ENCODE results near the gene MPZ. TPM values are rescaled to one million over a fixed set of nuclear protein-coding genes. Genes with fewer than 3 reads are reported as not detected.

The MPZ gene
- total and polyA plus RNA-seq, 10 of the 15 experiments (the other 5 are each of a cell fraction or from before 2014, with no cell fraction given), result 0.09 to 6.9 (median 4.7) TPM

DNA sequence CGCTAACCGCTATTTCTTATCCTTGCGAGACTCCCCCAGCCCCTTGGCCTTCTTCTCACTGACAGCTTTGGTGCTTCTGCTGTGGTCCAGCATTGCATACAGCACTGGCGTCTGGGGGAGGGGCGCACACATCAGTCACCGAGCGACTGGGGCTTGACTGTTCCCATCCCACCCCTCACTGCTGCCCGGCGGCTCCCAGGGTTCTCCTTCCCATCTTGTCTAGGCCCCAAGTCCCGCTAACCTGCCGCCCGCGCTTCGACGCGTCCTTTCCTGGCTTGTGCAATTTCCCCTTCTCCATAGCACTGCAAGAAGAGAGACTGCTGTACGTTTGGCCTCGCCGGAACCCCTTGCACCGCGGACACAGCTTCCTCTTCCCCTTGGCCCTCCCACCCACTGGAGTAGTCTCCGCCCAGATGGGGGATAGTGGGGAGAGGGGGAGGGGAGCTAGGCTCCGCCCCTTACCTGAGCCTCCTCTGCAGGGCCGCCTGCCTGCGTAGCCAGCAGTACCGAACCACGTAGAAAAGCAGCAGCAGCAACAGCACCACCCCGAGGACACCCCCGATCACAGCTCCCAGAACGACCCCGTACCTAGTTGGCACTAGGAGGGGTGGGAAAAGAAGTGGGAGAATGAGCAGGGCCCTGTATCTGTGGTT lies 3.8 kb downstream of the MPZ start (continued):
- TF ChIP-seq, protein P1, sequence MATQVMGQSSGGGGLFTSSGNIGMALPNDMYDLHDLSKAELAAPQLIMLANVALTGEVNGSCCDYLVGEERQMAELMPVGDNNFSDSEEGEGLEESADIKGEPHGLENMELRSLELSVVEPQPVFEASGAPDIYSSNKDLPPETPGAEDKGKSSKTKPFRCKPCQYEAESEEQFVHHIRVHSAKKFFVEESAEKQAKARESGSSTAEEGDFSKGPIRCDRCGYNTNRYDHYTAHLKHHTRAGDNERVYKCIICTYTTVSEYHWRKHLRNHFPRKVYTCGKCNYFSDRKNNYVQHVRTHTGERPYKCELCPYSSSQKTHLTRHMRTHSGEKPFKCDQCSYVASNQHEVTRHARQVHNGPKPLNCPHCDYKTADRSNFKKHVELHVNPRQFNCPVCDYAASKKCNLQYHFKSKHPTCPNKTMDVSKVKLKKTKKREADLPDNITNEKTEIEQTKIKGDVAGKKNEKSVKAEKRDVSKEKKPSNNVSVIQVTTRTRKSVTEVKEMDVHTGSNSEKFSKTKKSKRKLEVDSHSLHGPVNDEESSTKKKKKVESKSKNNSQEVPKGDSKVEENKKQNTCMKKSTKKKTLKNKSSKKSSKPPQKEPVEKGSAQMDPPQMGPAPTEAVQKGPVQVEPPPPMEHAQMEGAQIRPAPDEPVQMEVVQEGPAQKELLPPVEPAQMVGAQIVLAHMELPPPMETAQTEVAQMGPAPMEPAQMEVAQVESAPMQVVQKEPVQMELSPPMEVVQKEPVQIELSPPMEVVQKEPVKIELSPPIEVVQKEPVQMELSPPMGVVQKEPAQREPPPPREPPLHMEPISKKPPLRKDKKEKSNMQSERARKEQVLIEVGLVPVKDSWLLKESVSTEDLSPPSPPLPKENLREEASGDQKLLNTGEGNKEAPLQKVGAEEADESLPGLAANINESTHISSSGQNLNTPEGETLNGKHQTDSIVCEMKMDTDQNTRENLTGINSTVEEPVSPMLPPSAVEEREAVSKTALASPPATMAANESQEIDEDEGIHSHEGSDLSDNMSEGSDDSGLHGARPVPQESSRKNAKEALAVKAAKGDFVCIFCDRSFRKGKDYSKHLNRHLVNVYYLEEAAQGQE (IDR thresholded peaks at IDR 0.05; ENCODE audit: low read depth, low read length), result no peak
- TF ChIP-seq, protein P2, sequence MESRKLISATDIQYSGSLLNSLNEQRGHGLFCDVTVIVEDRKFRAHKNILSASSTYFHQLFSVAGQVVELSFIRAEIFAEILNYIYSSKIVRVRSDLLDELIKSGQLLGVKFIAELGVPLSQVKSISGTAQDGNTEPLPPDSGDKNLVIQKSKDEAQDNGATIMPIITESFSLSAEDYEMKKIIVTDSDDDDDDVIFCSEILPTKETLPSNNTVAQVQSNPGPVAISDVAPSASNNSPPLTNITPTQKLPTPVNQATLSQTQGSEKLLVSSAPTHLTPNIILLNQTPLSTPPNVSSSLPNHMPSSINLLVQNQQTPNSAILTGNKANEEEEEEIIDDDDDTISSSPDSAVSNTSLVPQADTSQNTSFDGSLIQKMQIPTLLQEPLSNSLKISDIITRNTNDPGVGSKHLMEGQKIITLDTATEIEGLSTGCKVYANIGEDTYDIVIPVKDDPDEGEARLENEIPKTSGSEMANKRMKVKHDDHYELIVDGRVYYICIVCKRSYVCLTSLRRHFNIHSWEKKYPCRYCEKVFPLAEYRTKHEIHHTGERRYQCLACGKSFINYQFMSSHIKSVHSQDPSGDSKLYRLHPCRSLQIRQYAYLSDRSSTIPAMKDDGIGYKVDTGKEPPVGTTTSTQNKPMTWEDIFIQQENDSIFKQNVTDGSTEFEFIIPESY (IDR thresholded peaks at IDR 0.05), result no peak
- no peak for TF ChIP-seq PAX8 (IDR thresholded peaks at IDR 0.05)
- TF ChIP-seq TCF3 (IDR thresholded peaks at IDR 0.05; ENCODE audit: borderline replicate concordance, insufficient read depth, low read depth, low read length), result no peak
- TF ChIP-seq IKZF1 (conservative IDR thresholded peaks at IDR 0.05), result 0 out of 2 replicates have a peak, but pooled peaks have one; percentile 17
- TF ChIP-seq, protein P3, sequence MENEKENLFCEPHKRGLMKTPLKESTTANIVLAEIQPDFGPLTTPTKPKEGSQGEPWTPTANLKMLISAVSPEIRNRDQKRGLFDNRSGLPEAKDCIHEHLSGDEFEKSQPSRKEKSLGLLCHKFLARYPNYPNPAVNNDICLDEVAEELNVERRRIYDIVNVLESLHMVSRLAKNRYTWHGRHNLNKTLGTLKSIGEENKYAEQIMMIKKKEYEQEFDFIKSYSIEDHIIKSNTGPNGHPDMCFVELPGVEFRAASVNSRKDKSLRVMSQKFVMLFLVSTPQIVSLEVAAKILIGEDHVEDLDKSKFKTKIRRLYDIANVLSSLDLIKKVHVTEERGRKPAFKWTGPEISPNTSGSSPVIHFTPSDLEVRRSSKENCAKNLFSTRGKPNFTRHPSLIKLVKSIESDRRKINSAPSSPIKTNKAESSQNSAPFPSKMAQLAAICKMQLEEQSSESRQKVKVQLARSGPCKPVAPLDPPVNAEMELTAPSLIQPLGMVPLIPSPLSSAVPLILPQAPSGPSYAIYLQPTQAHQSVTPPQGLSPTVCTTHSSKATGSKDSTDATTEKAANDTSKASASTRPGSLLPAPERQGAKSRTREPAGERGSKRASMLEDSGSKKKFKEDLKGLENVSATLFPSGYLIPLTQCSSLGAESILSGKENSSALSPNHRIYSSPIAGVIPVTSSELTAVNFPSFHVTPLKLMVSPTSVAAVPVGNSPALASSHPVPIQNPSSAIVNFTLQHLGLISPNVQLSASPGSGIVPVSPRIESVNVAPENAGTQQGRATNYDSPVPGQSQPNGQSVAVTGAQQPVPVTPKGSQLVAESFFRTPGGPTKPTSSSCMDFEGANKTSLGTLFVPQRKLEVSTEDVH (IDR thresholded peaks at IDR 0.05; ENCODE audit: low read depth, partially characterized antibody), result no peak
- no peak for TF ChIP-seq FOXK2 (IDR thresholded peaks at IDR 0.05)
- TF ChIP-seq ZZZ3 (IDR thresholded peaks at IDR 0.05; ENCODE audit: control insufficient read depth, insufficient read length, low read depth), result no peak
- TF ChIP-seq JUND (IDR thresholded peaks at IDR 0.05; ENCODE audit: low read depth, low read length), result no peak
- peak; percentile 63; the same call in 1 of the 2 replicates for TF ChIP-seq GABPA (IDR thresholded peaks at IDR 0.05; ENCODE audit: low read depth)
- TF ChIP-seq RAD51 (IDR thresholded peaks at IDR 0.05), result no peak
- no peak for TF ChIP-seq EZH2 (IDR thresholded peaks at IDR 0.05; ENCODE audit: borderline replicate concordance, control insufficient read depth, low read depth, low read length)
- TF ChIP-seq WRNIP1 (IDR thresholded peaks at IDR 0.05; ENCODE audit: borderline replicate concordance, low read depth, low read length), result no peak
- no peak for TF ChIP-seq IRF3 (IDR thresholded peaks at IDR 0.05)
- no peak for TF ChIP-seq GATAD2B (conservative IDR thresholded peaks at IDR 0.05; ENCODE audit: low read depth)
- no peak for TF ChIP-seq NR2F1 (conservative IDR thresholded peaks at IDR 0.05)
- no peak; the same call in 1 of the 2 replicates for TF ChIP-seq HDGF (IDR thresholded peaks at IDR 0.05)
- no peak for TF ChIP-seq TCF12 (IDR thresholded peaks at IDR 0.05; ENCODE audit: low read depth, low read length)
- TF ChIP-seq BMI1 (IDR thresholded peaks at IDR 0.05; ENCODE audit: borderline replicate concordance), result no peak
- peak; percentile 26 for TF ChIP-seq RUNX3 (IDR thresholded peaks at IDR 0.05; ENCODE audit: low read length)
- TF ChIP-seq BCL11A (IDR thresholded peaks at IDR 0.05; ENCODE audit: low read depth, low read length), result no peak
- no peak for TF ChIP-seq SREBF1 (IDR thresholded peaks at IDR 0.05; ENCODE audit: low read length)
